HUDEP-2 (cell line): ENCODE results near the gene MYADML2.

Source experiments
- DNase-seq, 76 experiments: peaks; one replicate each; lab custom pipeline; 2025; ENCODE audit not compliant: unreplicated experiment in 76 of 76; lab: John Stamatoyannopoulos, UW

The MYADML2 gene

DNA sequence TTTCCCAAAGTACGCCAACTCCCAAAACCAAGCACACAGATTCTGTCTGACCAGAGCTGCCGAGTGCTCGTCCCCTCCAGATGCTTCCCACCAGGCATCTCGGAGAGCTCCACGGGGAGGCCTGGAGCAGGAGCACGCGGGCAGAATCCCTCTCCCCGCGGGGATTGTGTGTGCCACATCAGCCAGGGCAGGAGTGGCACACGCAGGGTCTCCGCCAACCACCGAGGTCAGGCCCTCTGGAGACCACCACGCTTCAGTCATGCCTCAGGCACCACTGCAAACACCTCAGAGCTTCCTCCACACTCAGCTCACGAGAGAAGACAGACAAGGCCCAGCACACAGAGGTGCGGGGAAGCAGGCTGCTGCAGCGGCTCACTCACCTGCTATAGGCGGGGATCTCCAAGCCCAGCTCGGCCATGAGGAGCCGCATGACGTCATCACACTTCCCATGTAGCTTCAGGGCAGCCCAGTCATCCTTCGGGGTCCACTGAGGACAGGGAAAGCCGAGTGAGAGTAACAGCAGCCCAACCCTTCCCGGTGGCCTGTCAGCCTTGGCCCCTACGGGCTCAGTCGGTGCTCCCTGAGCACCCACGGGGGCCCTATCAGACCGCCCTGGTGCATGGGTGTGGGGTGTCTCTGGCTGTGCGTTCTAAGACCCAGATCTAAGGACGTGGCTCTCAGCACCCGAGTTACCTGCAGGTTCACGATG is 33.5 kb downstream of the MYADML2 start:
- DNase-seq: no peak

DNA sequence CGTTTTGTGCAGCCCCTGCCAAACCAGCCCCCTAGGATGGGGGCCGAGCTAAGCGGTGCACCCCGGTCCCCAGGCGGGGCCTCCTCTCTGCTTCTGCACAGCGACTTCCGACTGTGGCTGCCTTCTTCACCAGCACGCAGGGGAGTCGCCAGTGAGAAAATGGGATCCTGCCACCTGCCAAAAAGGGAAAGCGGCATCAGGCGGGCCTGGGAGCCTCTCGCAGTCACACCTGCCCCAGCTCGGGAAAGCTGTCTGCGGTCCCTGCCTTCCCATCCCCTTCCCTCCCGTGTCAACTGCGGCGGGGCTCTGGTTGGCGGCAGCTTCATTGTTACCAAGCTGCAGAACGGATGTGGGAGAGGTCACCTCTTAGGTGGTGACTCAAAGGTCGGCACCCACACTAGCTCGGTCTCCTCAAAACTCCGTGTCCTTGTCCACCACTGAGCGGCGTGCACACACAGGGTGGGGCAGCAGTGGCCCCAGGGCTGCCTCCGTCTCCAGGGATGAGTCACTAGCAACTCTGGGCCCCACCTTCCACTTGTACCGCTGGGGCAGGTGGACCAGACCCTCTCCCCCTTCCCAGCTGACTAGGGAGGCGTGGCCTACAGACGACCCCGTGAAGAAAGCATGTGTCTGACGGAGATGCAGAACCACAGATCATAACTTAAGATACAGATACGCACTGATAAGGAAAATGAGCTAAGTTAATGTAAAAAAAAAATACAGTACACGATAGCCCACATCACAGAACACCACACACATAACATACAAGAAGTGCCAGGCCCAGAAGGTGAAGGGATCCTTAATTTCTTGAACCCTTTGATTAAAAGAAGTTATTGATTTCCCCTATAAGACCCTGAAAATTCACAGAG is 34.4 kb downstream of the MYADML2 start:
- DNase-seq: peak in 63 of 76 experiments; percentile 6 to 85 (median 47)

DNA sequence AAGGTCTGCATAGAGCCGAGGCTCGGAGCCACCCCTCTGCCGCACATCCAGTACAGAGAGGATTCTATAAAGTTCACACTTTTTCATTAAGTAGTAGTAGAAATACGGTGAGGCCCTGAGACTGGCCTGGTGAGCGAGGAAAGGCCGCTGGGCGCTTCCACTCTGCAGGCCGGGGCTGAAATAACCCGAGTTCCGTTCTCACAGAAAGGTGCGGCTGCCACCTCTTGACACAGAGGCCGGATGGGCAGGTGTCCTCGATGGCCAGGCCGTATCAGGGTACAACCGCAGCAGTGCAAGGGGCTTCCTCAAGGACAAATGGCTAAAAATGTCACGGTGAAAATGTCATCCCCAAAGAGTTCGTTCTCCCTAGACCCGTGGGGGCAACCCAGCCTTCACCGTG is 35.1 kb downstream of the MYADML2 start:
- no peak for DNase-seq

DNA sequence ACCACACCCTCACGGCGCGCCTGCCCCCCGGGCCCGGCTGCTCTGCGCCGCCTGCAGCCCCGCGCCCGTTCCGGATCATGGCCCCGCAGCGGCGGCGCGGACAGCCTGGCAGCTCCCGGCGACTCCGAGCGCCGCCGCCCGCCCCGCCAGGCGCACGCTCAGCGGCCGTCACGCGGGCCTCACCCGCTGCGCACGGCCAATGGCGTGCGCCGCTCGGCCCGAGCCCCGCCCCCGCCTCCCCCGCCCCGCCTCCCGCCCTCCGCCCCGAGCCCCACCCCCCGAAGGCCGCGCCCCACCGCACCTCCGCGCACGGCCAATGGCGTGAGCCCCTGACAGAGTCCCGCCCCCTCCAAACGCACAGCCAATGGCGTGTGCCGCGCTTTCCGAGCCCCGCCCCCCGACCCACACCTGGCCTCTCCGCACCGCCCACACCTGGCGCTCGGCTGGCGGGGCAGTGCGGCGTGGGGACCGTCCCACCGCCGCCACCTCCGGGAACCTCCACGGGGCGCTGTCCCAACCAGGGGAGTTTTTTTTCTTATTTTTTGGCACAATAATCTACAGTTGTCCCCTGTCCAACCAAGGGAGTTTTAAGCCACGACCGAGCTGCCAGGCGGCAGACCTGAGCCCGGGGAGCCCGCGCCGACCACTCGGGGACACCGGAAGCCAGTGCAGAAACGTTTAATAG is 35.6 kb downstream of the MYADML2 start, which contains the start of gene PCYT2:
Gene PCYT2 (minus strand): TSS at position 123 of the 685 bp plus-strand sequence. CDS start 44 bp downstream, at position 79.
- DNase-seq: peak in 72 of 76 experiments; percentile 10 to 92 (median 78)

DNA sequence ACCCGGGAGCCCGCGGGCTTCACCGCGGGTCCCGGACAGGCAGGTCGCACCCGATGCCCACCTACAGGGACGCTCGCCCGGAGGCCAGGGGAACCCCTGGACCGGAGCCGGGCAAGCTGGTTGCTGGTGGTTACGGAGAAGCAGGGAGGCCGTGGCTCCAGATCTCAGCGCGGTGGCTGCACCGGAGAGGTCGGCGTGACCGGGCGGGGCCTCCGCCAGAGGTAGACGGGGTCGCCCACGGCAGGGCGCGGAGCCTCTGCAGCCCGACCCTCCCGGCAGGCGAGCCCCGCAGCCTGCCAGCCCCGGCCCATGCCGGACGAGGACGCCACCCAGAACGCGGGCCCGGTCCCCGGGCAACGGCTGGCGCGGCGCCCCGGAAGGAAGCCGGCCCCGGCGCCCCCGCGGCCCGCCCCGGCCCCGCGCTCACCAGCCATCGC is 36.2 kb downstream of the MYADML2 start:
- DNase-seq: peak in 3 of 76 experiments; percentile 25 to 45 (median 45)

DNA sequence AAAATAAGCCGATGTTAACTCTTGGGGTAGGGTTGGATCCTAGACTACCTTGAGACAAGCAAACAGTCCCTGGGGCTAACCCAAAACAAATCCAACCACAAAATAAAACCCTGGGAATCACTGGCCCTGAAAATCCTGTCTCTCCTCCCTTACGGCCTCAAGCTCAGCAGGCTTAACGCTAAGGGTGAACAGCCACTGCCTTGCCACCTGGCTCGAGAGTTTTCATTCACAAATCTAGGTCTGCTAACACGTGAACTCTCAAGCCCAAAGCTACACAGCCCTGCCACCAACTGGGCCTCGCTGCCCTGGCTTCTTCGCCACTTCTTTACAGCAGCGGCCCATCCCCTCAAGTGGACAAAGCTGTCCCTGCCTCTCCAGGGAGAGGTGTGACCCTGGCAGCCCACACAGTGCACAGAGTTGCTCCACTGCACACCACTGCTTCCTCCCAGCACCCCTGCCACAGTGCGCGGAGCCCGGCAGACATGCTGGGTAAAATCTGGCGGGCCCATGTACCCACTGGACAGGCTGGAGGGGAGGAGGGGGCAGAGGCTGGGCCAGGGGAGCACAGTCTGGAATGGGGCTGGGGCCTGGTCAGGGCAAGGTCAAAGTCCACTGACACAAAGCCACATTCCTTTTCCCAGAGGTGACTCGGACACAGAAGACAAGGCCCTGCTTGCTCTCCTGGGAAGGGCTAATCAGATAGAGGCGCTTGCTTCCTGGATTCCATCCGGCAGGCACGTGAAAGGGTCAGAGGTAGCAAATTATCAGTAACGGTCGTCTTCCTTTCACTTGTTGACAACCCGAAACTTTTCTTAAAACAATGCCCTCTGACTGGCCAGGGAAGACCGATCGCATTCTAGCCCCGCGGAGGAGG is 36.8 kb downstream of the MYADML2 start:
- peak in 3 of 76 experiments; percentile 9 to 20 (median 13) for DNase-seq

DNA sequence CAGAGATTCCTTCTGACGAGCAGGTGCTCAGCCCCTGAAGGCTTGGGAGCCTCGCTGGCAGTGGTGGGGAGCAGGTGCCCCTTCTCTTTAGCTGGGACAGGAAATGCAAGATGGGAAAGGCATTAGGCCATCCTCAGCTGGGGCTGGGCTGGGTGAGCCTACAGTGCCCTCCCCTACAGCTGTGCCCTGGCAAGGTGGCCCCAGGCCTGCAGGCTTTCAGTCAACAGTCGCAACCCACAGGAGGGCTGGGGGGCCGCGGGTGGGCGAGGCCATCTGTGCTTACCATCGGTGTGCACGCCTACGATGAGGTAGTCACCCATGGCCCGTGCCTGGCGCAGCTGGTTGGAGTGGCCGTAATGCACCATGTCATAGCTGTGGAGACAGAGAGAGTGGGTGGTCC is 37.8 kb downstream of the MYADML2 start:
- no peak for DNase-seq

DNA sequence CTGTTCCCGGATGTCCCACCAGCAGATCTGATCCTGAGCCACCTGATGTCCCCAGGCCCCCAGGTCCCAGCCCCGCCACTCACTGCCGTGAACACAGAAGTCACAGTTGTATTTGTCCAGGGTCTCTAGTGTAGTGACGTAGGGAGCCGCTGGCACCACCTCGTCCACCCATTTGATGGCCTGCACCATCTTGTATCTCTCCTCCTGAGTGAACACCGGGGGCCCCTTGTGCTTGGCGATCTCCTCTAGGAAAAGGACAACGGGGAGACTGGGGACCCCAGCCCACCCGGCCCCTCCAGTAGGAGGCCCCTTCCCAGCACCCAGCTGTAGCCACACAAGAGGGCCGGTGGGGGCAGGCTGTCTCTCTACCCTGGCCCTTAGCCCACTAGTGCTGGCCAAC is 38.2 kb downstream of the MYADML2 start:
- no peak for DNase-seq

DNA sequence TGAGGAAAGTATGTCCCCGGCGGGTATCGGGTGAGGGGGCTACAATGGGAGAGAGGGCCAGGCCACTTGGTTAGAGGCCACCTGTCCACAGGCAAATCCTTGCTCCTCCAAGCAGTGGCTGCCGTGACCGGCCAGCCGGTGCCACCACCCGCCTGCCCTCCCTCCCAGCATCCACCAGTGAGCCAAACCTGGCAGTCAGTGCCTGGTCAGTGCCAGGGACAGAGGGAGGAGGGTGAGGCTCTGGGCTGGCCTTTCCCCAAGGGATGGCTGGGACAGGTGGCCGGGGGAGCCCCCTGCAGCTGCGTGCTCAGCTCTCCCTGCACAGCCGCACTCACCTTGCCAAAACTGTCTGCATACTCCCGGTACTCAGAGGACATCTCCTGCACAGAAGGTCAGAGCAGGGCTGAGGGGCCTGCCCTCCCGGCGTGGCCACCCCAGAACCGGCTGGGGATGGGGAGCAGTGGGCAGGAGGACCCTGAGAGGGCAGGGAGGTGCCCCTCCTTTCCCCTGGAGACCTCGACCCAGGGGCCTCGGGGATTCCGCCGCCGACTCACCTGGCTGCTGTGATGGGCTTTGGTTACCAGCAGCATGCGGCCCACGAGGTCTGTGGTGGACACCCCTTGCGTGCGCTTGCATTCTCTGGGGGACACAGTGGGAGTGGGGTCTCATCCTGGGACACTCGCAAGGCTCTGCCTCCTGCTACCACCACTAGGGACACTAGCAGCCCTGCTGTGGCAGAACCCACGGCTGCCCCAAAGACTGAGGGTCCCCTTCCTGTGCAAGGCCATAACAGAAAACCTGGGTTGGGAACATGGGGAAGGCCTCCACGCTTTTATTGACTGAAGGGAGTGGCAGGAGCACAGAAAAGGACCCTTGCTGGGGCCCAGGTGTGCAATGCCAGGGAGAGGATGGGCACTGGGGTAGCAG is 39.6 kb downstream of the MYADML2 start:
- no peak for DNase-seq

DNA sequence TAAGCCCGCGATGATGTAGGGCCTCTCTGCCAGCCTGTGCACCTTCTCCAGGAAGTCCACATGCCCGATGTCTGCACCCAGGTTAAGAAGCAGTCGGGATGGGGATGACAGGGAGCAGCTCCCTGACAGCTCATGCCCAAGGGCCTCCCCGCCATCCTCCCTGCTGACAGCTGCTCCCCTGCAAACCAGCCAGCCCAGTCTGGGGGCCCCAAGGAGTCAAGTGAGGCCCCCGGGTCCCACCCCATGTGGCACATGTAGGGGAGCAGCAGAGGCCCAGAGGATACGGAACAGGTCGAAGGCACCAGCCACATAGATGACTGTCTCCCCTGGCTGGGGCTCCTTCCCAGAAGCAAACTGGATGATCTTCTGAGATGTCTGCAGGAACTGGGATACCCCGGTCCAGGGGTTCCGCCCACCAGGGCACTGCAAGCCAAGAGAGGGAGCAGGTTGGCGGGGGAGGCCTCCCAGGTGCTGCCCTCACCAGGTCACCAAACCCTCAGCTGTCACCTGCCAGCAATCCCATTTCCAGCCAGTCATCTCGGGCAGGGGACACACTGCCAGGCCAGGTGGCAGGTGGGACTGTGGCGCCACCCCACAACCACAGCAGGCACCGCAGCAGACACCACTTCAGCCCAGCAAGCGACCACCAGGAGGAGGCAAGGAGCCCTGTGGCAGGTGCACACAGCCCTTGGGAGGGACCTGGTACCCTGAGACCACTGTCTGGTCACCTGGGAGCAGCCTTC is 40.4 kb downstream of the MYADML2 start:
- DNase-seq: peak in 12 of 76 experiments; percentile 10 to 27 (median 16)

DNA sequence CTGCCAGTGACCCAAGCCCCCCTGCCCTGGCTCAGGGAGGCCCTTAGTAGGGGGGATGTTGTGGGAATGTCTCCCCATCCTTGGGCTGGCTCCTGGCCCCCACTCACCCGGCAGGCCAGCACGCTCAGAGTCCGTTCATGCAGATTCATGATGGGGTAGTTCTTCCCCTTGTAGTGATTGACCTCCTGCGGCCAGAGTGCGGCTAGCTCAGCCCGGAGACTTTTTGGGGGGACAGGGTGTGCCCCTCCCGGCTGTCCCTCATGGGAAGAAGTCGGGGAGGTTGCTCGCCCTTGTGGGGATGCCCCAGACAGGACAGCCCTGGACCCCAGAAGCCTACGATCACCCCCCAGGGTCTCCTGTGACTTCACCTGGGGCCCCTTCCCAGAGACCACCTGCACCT is 41.0 kb downstream of the MYADML2 start:
- no peak for DNase-seq

DNA sequence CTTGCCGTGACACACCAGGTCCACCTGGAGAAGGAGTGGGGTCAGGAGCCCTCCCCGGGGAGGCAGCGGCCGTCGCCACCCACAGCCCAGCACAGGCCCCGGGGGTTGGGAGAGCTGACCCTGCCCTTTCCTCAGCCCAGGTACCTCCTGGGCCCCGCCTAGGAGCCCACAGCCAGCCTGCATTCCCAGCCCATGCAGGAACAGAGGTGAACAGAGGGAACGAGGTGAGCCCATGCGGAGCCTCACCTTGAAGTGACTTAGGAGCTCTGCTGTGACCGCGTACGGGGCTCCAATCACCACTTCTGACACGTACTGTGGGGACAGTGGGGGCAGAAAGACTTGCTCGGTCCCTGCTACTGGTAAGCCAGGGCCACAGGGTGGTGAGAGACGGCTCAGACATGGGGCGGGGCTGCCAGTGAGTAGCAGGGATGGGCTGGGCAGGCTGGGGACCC is 41.6 kb downstream of the MYADML2 start:
- no peak for DNase-seq

DNA sequence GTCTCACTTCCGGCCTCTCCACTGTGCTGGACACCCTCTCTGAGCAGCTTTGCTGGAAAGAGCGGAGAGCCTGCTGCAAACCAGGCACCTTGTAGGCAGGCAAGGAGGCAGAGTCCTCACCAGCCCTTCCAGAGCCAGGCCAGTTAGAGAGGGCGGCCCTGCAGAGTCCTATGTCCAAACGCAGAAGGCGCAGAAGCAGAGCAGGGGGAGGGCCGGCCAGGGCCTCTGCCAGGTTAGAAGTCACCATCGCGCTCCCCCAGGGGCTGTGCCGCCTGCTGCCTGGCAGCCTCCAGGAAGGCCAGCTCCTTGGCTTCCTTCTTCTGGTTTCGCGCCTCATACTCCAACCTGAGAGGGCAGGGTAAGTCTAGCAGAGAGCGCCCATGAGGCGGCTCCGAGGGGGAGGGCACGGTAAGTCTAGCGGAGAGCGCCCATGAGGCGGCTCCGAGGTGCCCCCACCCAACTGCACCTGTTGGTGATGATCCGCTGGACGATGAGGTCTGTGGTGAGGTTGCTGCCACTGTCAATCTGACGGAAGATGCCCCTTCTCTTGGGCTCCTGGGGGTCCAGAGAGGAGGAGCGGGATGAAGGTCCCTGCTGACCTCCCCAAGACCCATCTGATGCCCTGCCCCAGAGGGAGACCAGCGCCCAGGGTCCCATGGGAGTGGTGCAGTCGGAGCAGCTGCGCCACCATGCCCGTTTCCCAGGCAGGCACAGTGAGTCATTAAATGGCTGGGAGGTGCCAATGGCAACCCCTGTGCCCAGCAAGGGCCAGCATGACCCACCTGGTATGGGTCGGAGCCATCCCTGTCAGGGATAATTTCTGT is 42.2 kb downstream of the MYADML2 start:
- DNase-seq: no peak

DNA sequence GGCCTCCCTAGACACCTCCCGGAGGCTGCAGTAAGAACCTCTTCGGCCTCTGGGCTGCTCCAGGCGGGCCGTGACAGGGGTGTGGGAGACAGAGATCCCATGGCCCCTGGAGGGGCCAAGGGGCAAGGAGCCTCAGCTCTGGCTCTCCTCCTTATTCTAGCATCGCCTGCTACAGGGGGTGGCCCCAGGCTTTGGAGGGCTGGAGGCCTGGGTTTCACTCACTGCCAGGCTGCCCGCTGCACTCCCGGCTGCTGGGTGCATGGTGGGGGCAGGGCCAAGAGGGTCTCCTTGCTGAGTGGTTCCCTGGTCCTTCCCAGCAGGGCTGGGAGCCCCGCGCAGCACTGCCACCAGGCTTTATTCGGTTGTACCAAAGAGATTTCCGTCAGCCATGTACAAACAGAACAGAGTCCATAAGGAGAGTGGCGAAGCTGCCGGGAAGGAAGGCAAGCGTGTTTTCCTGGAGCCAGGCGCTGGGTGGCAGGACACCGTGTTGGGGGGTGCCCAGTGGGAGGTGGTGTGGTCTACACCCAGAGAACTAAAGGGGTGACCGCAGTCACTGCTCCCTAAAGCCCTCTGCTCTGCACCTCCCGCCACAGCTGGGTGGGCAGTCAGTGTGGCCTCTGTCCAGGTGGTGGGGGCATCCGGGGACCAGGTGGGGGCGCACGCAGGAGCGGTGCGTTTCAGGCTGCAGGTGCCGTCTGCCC is 43.0 kb downstream of the MYADML2 start:
- DNase-seq: no peak

DNA sequence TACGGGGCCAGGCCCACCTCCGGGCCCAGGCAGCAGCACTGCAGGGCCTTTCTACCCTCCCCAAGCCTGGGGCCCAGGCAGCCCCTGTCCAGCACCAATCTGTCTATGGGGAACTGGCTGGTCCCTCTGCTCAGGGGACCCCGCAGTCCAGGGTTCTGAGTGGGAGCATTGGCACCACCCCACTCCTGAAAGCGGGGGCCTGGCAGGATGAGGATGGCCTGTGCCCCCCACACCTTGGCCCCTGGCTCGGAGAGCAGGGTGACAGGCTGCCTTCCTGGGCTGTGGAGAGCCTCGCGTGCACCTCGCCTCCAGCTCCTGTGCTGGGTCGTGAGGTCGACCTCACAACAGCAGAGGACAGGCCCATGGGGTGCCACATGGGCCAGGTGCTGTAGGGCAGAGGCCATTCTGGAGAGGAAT is 43.6 kb downstream of the MYADML2 start:
- no peak for DNase-seq

DNA sequence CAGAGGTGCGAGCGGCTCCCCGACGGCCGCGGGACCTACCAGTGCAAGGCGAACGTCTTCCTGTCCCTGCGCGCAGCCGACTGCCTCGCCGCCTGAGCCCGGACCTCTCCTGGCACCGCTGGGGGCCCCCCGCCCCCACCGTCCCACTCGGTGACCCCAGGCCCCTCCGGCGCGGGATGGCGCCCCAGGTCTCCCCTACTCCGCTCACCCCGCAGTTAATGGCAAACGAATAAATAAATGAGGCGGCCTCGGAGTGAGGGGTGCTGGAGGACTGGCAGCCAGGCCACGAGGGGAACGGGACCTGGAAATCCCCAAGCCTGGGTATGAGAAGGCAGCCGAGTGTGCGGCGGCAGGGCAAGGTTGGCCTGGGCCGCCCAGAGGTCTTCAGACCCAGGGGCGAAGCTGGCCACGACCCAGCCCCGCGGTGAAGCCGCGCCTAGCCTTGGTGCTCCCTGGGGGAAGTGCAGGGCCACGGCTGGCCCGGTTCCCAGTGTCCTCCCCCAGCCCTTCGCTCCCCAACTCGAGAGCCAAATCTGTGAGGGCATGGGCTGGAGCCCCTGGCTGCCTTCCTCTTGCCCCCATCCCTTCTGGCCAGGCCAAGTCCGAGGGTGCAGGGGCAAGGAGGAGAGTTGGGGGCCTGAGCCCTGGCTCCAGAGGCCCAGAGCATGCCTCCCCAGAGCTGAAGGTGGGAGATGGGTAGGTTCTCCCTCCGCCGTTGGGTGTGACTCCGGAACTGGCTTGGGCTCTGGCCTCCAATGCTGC is 44.2 kb downstream of the MYADML2 start:
- DNase-seq: peak in 2 of 76 experiments; percentile 9 to 43
